SK-N-MC (cell line): Measurements from ENCODE around the gene DUSP16.

Source experiments
- EZH2 ChIP-seq: fragments of 200-600 bp; sonication (generic); IDR thresholded peaks from one replicate; pipeline ENCODE4 v1.6.1; 2017; ENCODE audit warnings: antibody characterized with exemption
- FOXP2 ChIP-seq: optimal IDR thresholded peaks from 2 replicates; pipeline ENCODE3; 2011; ENCODE audit warnings: mild to moderate bottlenecking, moderate library complexity; ENCODE audit not compliant: insufficient read depth; ENCODE audit errors: extremely low read length, control extremely low read depth
- POLR2AphosphoS5 ChIP-seq: IDR thresholded peaks from 2 replicates; pipeline ENCODE4 v1.6.1; 2012; ENCODE audit warnings: mild to moderate bottlenecking, low read depth, low read length, borderline replicate concordance

DNA sequence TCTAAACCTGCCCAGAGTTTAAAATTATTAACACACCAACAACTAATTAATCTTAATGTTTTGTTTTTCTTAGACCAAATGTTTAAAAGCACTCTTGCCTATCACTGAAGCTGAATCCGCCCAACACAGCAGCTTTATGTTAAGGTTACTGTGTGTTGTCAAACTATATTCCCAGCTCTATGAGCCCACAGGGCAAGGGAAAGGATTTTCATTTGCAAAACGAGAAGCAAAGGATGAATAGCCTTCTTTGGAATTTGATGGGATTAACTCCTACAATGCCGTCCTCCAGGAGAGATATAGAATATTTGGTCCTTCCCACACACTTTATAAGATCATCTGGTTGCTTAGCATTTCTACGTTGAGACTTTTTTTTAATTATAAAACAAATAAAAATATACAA lies 43.7 kb downstream of the DUSP16 start:
- TF ChIP-seq POLR2AphosphoS5 = no peak
- TF ChIP-seq EZH2 = no peak
- TF ChIP-seq FOXP2 = no peak
